Measurements from ENCODE around the gene TMEM14C. TPM values are rescaled to one million over a fixed set of nuclear protein-coding genes. Genes with fewer than 3 reads are reported as not detected.

The TMEM14C gene
- total and polyA plus RNA-seq, 7 donors = 64.4 to 161 (median 87.9) TPM

- Histone ChIP-seq H3K27ac (peak overlapping the region; percentile 88), H3K27me3 (ENCODE audit: insufficient read depth in 3 of 3, low read length in 2 of 3) (no peaks in the 10 kb centered on the region), H3K4me1 (peaks cover 27% of the 10 kb centered on the region), H3K36me3 (ENCODE audit: insufficient read depth in 1 of 2, low read depth in 1 of 2) (peaks cover 4 to 29% of the 10 kb centered on the region in 2 donors), H3K4me3 (peak overlapping the region; percentile 89), H3K9me3 (no peaks in the 10 kb centered on the region)
- DNase-seq = no peak
- 0 to 1% (median 0%) methylated on average over 17 of the region's 17 CpGs for whole genome bisulfite sequencing, 3 donors
- ATAC-seq = no peak
- intact Hi-C loops (cut with DNase I) = loop anchor here (2.0 kb wide), 2 partner anchors 28 to 184 kb away; partner anchors contain the start of gene TMEM14C (in 1 of the 2)
- no peak for TF ChIP-seq CTCF (IDR thresholded peaks at IDR 0.05)
These were observed 27.7 kb upstream of the TMEM14C start for GRCh38 chr6:10695086-10695657.

GRCh38 chr6:10696655-10697054, 26.2 kb upstream of the TMEM14C start:
- Histone ChIP-seq H3K36me3 (ENCODE audit: insufficient read depth in 1 of 2, low read depth in 1 of 2) (peaks cover 4 to 44% of the 10 kb centered on the region in 2 donors), H3K27me3 (ENCODE audit: insufficient read depth in 3 of 3, low read length in 2 of 3) (no peaks in the 10 kb centered on the region), H3K4me1 (peaks cover 27% of the 10 kb centered on the region), H3K9me3 (no peaks in the 10 kb centered on the region), H3K4me3 (no peak overlapping the region), H3K27ac (no peak overlapping the region)
- 94 to 99% (median 96%) methylated on average over 4 of the region's 4 CpGs for WGBS, 3 donors
- intact Hi-C loops (cut with DNase I) = no loop called here
- ATAC-seq = no peak
- no peak for TF ChIP-seq CTCF (IDR thresholded peaks at IDR 0.05)
- DNase-seq = no peak

- 85 to 89% (median 87%) methylated on average over 8 of the region's 8 CpGs for WGBS, 3 donors
- no peak for TF ChIP-seq CTCF (IDR thresholded peaks at IDR 0.05)
- DNase-seq = no peak
- H3K27me3 ChIP-seq (ENCODE audit: insufficient read depth in 3 of 3, low read length in 2 of 3) = no peaks in the 10 kb centered on the region
- no peaks in the 10 kb centered on the region for H3K4me1 ChIP-seq
- peaks cover 0 to 20% of the 10 kb centered on the region in 2 donors for H3K36me3 ChIP-seq (ENCODE audit: insufficient read depth in 1 of 2, low read depth in 1 of 2)
- no peak for ATAC-seq
- H3K4me3 ChIP-seq = no peak overlapping the region
- no peak overlapping the region for H3K27ac ChIP-seq
- H3K9me3 ChIP-seq = no peaks in the 10 kb centered on the region
- intact Hi-C loops (cut with DNase I) = no loop called here
These were observed 8.9 kb upstream of the TMEM14C start for GRCh38 chr6:10713962-10714361.

- H3K4me1 ChIP-seq = peaks cover 15% of the 10 kb centered on the region
- ATAC-seq (no peak), DNase-seq (no peak)
- 77 to 85% (median 80%) methylated on average over 8 of the region's 8 CpGs for WGBS, 3 donors
- TF ChIP-seq CTCF (IDR thresholded peaks at IDR 0.05) = no peak
- no peak overlapping the region for H3K27ac ChIP-seq
- no peaks in the 10 kb centered on the region for H3K36me3 ChIP-seq (ENCODE audit: insufficient read depth in 1 of 2, low read depth in 1 of 2)
- intact Hi-C loops (cut with DNase I) = no loop called here
- H3K27me3 ChIP-seq (ENCODE audit: insufficient read depth in 3 of 3, low read length in 2 of 3) = no peaks in the 10 kb centered on the region
- H3K4me3 ChIP-seq = peak overlapping the region; percentile 68
- H3K9me3 ChIP-seq = no peaks in the 10 kb centered on the region
These were observed 3.4 kb upstream of the TMEM14C start for GRCh38 chr6:10719296-10719963.

All from psoas muscle (tissue), 8 donors.